Vagina (tissue), 2 donors: ENCODE results near the gene NTM. TPM values are rescaled to one million over a fixed set of nuclear protein-coding genes. Genes with fewer than 3 reads are reported as not detected.

Experiments used
- DNase-seq, 2 donors: peaks; one replicate each; pipeline ENCODE4 v3.0.0-alpha.2; 2017; ENCODE audit errors: extremely low spot score in 2 of 2
- H3K27ac ChIP-seq: fragments of 200-600 bp; sonication (generic); one replicate; pipeline ENCODE4 v1.5.1; 2019
- H3K27me3 ChIP-seq: fragments of 200-600 bp; sonication (generic); one replicate; pipeline ENCODE4 v1.5.1; 2019
- H3K36me3 ChIP-seq, 2 donors: fragments of 200-600 bp; sonication (generic); one replicate each; pipeline ENCODE4 v1.5.1; 2017 to 2019
- H3K4me1 ChIP-seq: fragments of 200-600 bp; sonication (generic); one replicate; pipeline ENCODE4 v1.5.1; 2019
- H3K4me3 ChIP-seq, 2 donors: fragments of 200-600 bp; sonication (generic); 1 replicate in 1 of 2; 2 replicates in 1 of 2; pipeline ENCODE4 v1.5.1; 2016 to 2019
- H3K9me3 ChIP-seq: fragments of 200-600 bp; sonication (generic); one replicate; pipeline ENCODE4 v1.5.1; 2019
- POLR2A ChIP-seq, 2 donors: fragments of 450-650 bp; IDR thresholded peaks; one replicate each; pipeline ENCODE4 v1.6.1; 2017; ENCODE audit warnings: antibody characterized with exemption in 2 of 2, mild to moderate bottlenecking in 2 of 2, moderate library complexity in 2 of 2
- POLR2AphosphoS5 ChIP-seq, 2 donors: sonication (generic); formaldehyde crosslinking; IDR thresholded peaks; one replicate each; pipeline ENCODE4 v1.9.0; 2017; ENCODE audit warnings: antibody characterized with exemption in 2 of 2, mild to moderate bottlenecking in 2 of 2, low read depth in 1 of 2; ENCODE audit not compliant: insufficient read depth in 1 of 2
- intact Hi-C: fragments of 100-400 bp; cut with DNase I; formaldehyde crosslinking; loops from one replicate; pipeline ENCODE4 v1.15.1; 2023
- total RNA-seq: library from RNA; depleted of rRNA; stranded (reverse); fragments of >200 nt; gene quantifications from one replicate; pipeline ENCODE4 v1.2.3, GENCODE V29; 2016
- TF ChIP-seq, protein P1 (sequence below), 3 experiments: fragments of 450-650 bp in 2 of 3; fragments of 200-600 bp in 1 of 3; sonication (generic) in 1 of 3; IDR thresholded peaks; one replicate each; pipeline ENCODE4 v1.5.1; 2017 to 2019; ENCODE audit warnings: antibody characterized with exemption in 3 of 3, mild to moderate bottlenecking in 2 of 3, moderate library complexity in 2 of 3

The NTM gene
- total RNA-seq, 1 donor from 2014 or later: 4.2 TPM

DNA sequence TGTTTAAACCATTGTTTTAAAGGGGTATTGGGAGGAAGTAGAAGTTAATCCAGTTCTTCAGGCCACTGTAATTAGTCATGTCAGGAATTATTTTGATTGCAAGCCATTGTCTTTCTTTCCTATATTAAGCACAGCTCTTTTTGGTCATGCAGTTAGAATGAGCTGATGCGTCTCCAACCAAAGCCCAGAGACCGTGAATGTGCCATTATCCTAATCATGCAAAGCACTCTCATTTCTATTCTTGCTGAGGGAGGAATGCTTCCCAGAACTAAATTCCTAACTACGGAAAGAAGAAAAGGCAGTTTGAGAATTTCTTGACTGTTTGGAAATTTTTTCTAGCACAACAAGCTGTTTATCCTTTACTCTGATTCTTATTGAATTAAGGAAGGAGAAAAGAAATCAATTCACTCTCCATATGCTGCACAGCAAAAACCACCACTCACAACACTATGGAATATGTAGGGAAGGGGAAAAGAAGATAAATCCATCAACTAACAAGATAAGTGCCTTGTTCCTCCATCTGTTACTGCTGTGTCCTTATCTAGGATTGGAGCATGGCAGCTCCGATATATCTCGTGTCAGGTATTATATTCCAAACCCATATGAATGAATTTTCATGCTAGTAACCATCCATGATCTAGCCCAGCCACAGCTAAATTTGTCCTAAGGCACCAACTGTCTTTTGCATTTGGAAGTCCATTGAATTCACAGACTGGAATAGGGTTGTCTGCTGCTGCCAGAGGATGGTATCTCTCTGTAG, 70.8 kb downstream of the NTM start:
- intact Hi-C loops: no loop called here
- Histone ChIP-seq H3K4me3 (no peak overlapping the region), H3K9me3 (no peaks in the 10 kb centered on the region), H3K4me1 (no peaks in the 10 kb centered on the region), H3K36me3 (no peaks in the 10 kb centered on the region), H3K27ac (no peak overlapping the region), H3K27me3 (no peaks in the 10 kb centered on the region)
- TF ChIP-seq POLR2AphosphoS5 (IDR thresholded peaks at IDR 0.05; ENCODE audit: insufficient read depth in 1 of 2, low read depth in 1 of 2) (no peak), POLR2A (IDR thresholded peaks at IDR 0.05) (no peak)
- TF ChIP-seq, protein P1, sequence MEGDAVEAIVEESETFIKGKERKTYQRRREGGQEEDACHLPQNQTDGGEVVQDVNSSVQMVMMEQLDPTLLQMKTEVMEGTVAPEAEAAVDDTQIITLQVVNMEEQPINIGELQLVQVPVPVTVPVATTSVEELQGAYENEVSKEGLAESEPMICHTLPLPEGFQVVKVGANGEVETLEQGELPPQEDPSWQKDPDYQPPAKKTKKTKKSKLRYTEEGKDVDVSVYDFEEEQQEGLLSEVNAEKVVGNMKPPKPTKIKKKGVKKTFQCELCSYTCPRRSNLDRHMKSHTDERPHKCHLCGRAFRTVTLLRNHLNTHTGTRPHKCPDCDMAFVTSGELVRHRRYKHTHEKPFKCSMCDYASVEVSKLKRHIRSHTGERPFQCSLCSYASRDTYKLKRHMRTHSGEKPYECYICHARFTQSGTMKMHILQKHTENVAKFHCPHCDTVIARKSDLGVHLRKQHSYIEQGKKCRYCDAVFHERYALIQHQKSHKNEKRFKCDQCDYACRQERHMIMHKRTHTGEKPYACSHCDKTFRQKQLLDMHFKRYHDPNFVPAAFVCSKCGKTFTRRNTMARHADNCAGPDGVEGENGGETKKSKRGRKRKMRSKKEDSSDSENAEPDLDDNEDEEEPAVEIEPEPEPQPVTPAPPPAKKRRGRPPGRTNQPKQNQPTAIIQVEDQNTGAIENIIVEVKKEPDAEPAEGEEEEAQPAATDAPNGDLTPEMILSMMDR (IDR thresholded peaks at IDR 0.05): no peak
- no peak for DNase-seq

- intact Hi-C loops: no loop called here
- no peaks in the 10 kb centered on the region for H3K9me3 ChIP-seq
- no peak overlapping the region for H3K27ac ChIP-seq
- TF ChIP-seq POLR2AphosphoS5 (IDR thresholded peaks at IDR 0.05; ENCODE audit: insufficient read depth in 1 of 2, low read depth in 1 of 2) (no peak), POLR2A (IDR thresholded peaks at IDR 0.05) (no peak)
- TF ChIP-seq, protein P1 (IDR thresholded peaks at IDR 0.05): no peak
- no peak for DNase-seq
- no peaks in the 10 kb centered on the region for H3K36me3 ChIP-seq
- H3K27me3 ChIP-seq: no peaks in the 10 kb centered on the region
- no peak overlapping the region for H3K4me3 ChIP-seq
- H3K4me1 ChIP-seq: no peaks in the 10 kb centered on the region
Measured at GRCh38 chr11:131446590-131447275, 76.3 kb downstream of the NTM start.

DNA sequence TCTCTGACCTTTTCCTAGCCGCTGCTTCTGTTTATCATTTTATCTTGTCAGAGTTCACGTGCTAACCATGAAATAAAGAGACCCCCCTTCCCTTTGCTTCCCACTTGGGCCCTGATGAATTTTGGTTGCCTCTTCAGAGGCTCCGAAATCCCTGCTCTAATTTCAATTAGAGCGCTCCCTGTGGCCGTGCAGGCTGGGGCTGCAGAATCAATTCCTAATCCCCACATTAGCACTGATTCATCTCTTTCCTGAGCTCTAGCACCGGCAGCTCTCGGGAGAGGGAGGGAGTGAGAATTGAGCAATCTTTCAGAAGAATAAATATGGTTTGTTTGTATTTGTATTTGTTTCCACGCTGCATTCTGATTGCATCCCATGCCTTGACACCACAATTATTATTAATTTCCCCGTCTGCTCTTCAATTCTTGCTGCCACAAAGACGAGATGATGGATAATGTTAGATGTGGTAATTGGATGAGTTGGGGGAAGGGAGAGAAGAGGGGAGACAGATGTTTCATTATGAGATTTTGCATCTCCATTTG, 76.9 kb downstream of the NTM start:
- no peaks in the 10 kb centered on the region for H3K27me3 ChIP-seq
- TF ChIP-seq POLR2AphosphoS5 (IDR thresholded peaks at IDR 0.05; ENCODE audit: insufficient read depth in 1 of 2, low read depth in 1 of 2): no peak
- TF ChIP-seq POLR2A (IDR thresholded peaks at IDR 0.05): no peak
- TF ChIP-seq, protein P1 (IDR thresholded peaks at IDR 0.05): no peak
- H3K4me3 ChIP-seq: no peak overlapping the region
- no peaks in the 10 kb centered on the region for H3K9me3 ChIP-seq
- H3K4me1 ChIP-seq: no peaks in the 10 kb centered on the region
- no peaks in the 10 kb centered on the region for H3K36me3 ChIP-seq
- no peak for DNase-seq
- intact Hi-C loops: no loop called here
- no peak overlapping the region for H3K27ac ChIP-seq

DNA sequence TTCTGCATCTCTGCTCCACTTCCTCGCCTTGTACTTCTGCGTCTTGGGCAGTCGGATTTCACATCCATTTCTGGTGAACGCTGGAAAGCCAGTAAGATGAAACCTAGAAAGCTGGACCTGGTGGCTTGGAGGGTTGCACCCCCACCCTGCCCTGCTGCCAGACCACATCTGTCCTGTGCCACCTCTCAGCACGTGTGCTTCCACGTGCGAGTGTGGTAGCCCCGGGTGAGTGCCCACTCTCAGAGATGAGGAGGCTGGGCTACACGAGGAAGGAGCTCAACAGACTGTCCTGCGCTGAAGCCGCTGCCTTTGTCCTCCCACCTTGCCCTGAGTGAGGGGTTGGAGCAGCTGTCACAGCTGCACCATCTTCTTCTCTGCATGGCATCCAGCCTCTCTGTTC, 77.5 kb downstream of the NTM start:
- H3K36me3 ChIP-seq: no peaks in the 10 kb centered on the region
- H3K4me1 ChIP-seq: no peaks in the 10 kb centered on the region
- no peak for DNase-seq
- H3K4me3 ChIP-seq: no peak overlapping the region
- no peaks in the 10 kb centered on the region for H3K27me3 ChIP-seq
- TF ChIP-seq POLR2A (IDR thresholded peaks at IDR 0.05): no peak
- intact Hi-C loops: no loop called here
- H3K9me3 ChIP-seq: no peaks in the 10 kb centered on the region
- H3K27ac ChIP-seq: no peak overlapping the region

DNA sequence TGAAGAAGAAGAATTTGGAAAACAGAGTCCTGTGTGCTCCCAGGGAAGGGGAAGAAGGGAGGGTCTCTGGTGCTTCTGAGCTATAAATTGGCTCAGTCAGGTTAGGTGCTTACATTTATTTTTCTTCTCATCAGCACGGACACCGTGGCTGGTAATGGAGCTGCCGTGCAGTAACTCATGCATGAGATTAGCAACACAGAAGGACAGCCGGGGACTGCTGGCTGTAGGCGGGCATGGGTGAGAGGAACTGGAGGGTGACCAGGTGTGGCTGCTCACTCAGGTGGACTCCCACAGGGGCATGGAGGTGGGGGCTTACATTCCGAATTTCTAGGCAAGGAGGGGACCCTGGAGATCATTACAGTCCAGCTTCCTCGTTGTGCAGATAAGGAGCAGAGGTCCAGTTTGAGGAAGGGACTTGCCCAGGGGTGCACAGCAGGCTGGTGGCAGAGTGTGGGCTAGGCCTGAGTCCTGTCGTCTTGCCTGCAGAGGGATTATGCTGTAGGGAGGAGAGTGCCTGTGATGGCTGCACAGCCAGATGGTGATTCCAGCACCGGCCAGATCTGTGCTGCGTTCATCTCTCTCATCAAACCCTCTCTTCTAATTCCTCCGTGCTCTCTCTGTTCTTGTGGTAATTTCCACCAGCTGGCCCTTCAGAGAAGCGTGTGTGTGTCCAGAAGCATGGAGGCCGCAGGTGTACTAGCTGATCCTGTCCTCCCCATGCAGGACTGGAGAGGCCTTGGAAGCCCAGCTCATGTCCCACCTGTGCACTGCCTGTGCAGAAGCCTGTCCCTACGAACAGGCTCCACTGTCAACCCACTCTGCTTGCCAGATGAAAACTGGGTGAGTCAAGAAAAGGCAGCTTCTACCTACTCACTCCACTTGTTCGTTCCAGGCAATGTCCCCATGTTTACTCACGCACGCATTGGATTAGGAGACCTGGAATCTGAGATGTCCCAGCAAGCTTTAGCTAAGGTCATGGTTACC, 78.9 kb downstream of the NTM start:
- DNase-seq: no peak
- Histone ChIP-seq H3K4me3 (no peak overlapping the region), H3K4me1 (no peaks in the 10 kb centered on the region), H3K9me3 (no peaks in the 10 kb centered on the region), H3K27ac (no peak overlapping the region), H3K27me3 (no peaks in the 10 kb centered on the region), H3K36me3 (no peaks in the 10 kb centered on the region)
- TF ChIP-seq POLR2A (IDR thresholded peaks at IDR 0.05): no peak
- TF ChIP-seq, protein P1 (IDR thresholded peaks at IDR 0.05): no peak
- no peak for TF ChIP-seq POLR2AphosphoS5 (IDR thresholded peaks at IDR 0.05; ENCODE audit: insufficient read depth in 1 of 2, low read depth in 1 of 2)
- intact Hi-C loops: no loop called here
